HCT116 (cell line): ENCODE results near the gene TBC1D21.

Source experiments
- CTCF ChIP-seq, 3 experiments: fragments of 200-600 bp in 1 of 3; sonication (generic) in 1 of 3; IDR thresholded peaks in 2 of 3; conservative IDR thresholded peaks in 1 of 3; 2 replicates each; pipeline ENCODE4 v1.5.1; 2012 to 2017; ENCODE audit warnings: low read depth in 2 of 3, low read length in 2 of 3, antibody characterized with exemption in 1 of 3, borderline replicate concordance in 1 of 3, control low read depth in 1 of 3, mild to moderate bottlenecking in 1 of 3, mixed read lengths in 1 of 3, mixed run types in 1 of 3, moderate library complexity in 1 of 3; ENCODE audit not compliant: insufficient read depth in 1 of 3
- EGR1 ChIP-seq: IDR thresholded peaks from 2 replicates; pipeline ENCODE4 v1.6.1; 2012; ENCODE audit warnings: low read depth
- EZH2 ChIP-seq: fragments of 200-600 bp; sonication (generic); IDR thresholded peaks from 2 replicates; pipeline ENCODE4 v1.6.1; 2017; ENCODE audit warnings: antibody characterized with exemption, mixed run types
- EZH2phosphoT487 ChIP-seq: fragments of 200-600 bp; IDR thresholded peaks from 2 replicates; pipeline ENCODE4 v1.6.1; 2018; ENCODE audit warnings: antibody characterized with exemption, borderline replicate concordance
- MAX ChIP-seq: IDR thresholded peaks from 2 replicates; pipeline ENCODE4 v1.6.1; 2012
- POLR2AphosphoS5 ChIP-seq: IDR thresholded peaks from 2 replicates; pipeline ENCODE4 v1.6.1; 2011; ENCODE audit warnings: mild to moderate bottlenecking, low read depth, low read length, moderate library complexity
- RAD21 ChIP-seq: IDR thresholded peaks from 2 replicates; pipeline ENCODE4 v1.6.1; 2012; ENCODE audit warnings: low read depth, mild to moderate bottlenecking
- SIN3A ChIP-seq: IDR thresholded peaks from 2 replicates; pipeline ENCODE4 v1.6.1; 2012; ENCODE audit warnings: low read depth
- SP1 ChIP-seq: IDR thresholded peaks from 2 replicates; pipeline ENCODE4 v1.6.1; 2012; ENCODE audit warnings: low read depth
- SRF ChIP-seq: IDR thresholded peaks from 2 replicates; pipeline ENCODE4 v1.6.1; 2012; ENCODE audit warnings: low read depth
- YY1 ChIP-seq: IDR thresholded peaks from 2 replicates; pipeline ENCODE4 v1.6.1; 2011; ENCODE audit warnings: low read length, low read depth, moderate library complexity, mild to moderate bottlenecking; ENCODE audit not compliant: insufficient replicate concordance; ENCODE audit errors: extremely low read depth
- ZBTB33 ChIP-seq: IDR thresholded peaks from 2 replicates; pipeline ENCODE4 v1.6.1; 2011; ENCODE audit warnings: mild to moderate bottlenecking, low read length, moderate library complexity; ENCODE audit not compliant: insufficient replicate concordance; ENCODE audit errors: extremely low read depth
- ZNF274 ChIP-seq: fragments of 200-500 bp; sonication (Bioruptor generic); IDR thresholded peaks from 2 replicates; pipeline ENCODE4 v1.6.1; 2014; ENCODE audit warnings: mild to moderate bottlenecking, low read depth, low read length, inconsistent platforms

- TF ChIP-seq CTCF (IDR thresholded peaks at IDR 0.05 in 2 of 3, conservative IDR thresholded peaks at IDR 0.05 in 1 of 3; ENCODE audit: borderline replicate concordance in 1 of 3, insufficient read depth in 1 of 3, low read depth in 2 of 3, low read length in 2 of 3): no peak
- no peak for TF ChIP-seq SP1
- TF ChIP-seq SIN3A: no peak
- TF ChIP-seq EZH2: no peak
- no peak for TF ChIP-seq EZH2phosphoT487
- TF ChIP-seq RAD21: no peak
- no peak for TF ChIP-seq SRF
- no peak for TF ChIP-seq EGR1
- TF ChIP-seq MAX: no peak
- no peak for TF ChIP-seq YY1
- TF ChIP-seq ZNF274: no peak
- no peak for TF ChIP-seq ZBTB33
- no peak for TF ChIP-seq POLR2AphosphoS5
Observed at GRCh38 chr15:73918784-73919183, 45.4 kb downstream of the TBC1D21 start.
